HG02852 (cell line): ENCODE measurements around the gene SLC10A7.
A peak's percentile ranks its signal among the peaks of the same experiment; 100 is the strongest.

ENCODE experiments used
- ATAC-seq: cut with Tn5 transposase; IDR thresholded peaks from one replicate; pipeline ENCODE4 v1.9.1; 2021; ENCODE audit warnings: mild to moderate bottlenecking, moderate library complexity; ENCODE audit not compliant: unreplicated experiment

The SLC10A7 gene

GRCh38 chr4:146495269-146495668 lies 26.5 kb downstream of the SLC10A7 start:
- no peak for ATAC-seq

GRCh38 chr4:146494143-146494542 lies 27.6 kb downstream of the SLC10A7 start:
- ATAC-seq, result no peak

DNA sequence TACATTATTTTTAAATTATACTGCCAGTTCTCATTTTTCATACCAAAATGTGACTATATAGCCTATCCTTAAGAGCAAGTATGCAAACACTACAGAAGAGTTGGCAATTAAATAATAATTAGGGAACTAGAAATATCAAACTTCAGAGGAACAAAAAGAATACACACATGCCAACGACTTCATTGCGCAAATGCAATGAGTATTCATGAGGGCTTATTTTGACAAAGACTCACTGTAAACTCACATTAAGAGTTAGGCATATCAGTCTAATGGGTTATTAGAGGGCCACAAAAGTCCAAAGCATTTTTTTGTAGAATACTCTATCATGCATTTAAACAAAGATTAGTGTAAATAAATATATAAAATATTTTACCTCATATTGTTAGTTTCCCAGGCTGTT lies 31.6 kb downstream of the SLC10A7 start:
- no peak for ATAC-seq

DNA sequence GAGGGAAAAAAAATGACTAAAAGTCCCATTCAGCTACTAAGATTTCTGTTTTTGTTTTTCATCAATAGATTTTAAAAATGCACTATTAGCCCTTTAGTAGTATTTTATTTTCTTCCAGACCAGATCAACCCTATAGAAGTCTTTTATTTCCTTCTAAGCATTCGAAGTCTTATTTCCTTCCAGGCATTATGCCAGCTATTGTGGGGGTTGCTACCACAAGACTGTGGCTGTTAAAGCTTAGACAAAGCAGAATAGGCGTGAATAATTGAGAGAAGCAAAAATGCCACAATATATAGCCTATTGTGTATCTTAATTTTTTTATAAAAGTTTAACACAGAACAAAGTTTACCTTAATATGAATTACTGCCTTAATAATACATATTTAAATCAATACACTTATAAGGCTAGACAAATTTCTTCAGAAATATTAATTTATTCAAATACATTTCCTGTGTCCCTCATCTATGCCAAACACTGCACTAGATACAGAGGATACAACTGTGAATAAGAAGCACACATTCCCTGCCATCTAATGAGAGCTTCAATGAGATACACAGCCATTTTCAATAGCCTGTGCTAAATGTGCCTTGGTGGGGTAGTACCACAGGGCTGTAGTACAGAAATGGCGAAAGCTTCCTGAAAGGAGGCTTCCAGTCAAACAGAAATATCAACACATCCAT lies 33.1 kb downstream of the SLC10A7 start:
- no peak for ATAC-seq

DNA sequence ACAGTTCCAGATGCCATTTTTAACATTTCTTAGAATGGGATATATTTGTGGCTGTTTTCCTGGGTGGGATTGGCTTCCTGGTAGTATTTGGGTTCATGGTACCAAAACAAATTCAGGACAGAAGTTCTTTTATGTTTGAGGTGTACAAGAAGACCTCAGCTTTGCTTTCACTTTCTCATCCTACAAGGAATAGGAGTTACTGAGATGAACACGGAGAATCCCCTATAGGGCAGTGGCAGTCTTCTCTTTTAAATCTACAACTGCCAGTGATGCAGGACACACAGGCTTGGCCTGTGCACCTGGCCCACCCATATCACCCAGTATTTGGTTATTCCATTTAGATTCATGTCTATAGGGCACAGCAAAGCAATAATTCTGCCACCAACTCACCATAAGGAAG lies 35.2 kb downstream of the SLC10A7 start:
- peak; percentile 80 for ATAC-seq

- ATAC-seq, result peak; percentile 45
Observed at GRCh38 chr4:146485968-146486367, 35.8 kb downstream of the SLC10A7 start.

DNA sequence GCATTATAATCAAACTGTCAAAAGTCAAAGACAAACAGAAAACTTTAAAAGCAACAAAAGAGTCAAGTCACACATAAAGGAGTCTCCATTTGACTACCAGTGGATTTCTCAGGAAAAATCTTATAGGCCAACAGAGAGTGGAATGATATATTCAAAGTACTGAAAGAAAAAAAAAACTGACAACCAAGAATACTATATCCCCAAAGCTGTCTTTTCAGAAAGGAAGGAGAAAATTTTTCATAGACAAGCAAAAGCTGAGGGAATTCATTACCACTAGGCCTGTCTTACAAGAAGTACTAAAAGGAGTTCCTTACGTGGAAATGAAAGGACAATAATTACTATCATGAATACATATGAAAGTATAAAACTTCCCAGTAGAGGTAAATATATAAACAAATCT lies 39.0 kb downstream of the SLC10A7 start:
- ATAC-seq, result no peak

GRCh38 chr4:146481246-146481645 lies 40.5 kb downstream of the SLC10A7 start:
- no peak for ATAC-seq

- no peak for ATAC-seq
Observed at GRCh38 chr4:146478009-146478408, 43.7 kb downstream of the SLC10A7 start.

GRCh38 chr4:146477054-146477453 lies 44.7 kb downstream of the SLC10A7 start:
- no peak for ATAC-seq

DNA sequence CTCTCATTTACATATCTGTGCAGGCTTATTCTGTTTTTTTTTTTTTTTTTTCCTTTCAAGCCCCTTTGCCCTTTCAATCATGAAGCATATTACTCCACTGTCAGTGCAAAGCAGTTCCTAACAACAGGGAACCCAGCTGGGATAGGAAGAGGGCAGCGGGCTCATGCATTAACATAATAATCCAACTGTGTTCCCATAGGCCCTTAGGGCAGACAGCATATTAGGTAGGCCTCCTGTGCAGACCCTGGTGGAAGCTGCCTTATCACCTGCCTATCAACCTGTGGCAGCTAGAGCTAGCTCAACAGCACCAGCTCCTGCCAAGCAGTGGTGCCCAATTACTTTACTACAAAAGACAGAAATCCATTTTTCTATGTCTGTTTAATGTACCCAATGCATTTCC lies 49.3 kb downstream of the SLC10A7 start:
- no peak for ATAC-seq

DNA sequence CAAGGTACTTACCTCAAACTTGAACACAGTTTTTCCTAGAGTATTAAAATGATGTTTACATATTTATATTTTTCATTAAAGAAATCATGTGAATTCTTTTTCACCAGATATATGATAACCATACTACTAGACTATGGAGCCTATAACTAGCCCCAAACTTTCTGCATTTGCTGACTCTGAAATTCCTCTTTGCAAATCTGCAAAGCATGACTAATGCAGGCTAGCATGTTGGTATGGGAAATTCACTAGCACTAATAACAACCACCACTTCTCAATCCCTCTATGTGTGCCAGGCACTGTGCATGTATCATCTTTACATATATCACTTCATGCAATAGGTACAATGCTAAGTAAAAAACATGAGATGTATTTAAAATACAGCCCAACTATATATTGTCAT lies 51.1 kb downstream of the SLC10A7 start:
- ATAC-seq, result no peak

GRCh38 chr4:146469022-146469421 lies 52.7 kb downstream of the SLC10A7 start:
- no peak for ATAC-seq

DNA sequence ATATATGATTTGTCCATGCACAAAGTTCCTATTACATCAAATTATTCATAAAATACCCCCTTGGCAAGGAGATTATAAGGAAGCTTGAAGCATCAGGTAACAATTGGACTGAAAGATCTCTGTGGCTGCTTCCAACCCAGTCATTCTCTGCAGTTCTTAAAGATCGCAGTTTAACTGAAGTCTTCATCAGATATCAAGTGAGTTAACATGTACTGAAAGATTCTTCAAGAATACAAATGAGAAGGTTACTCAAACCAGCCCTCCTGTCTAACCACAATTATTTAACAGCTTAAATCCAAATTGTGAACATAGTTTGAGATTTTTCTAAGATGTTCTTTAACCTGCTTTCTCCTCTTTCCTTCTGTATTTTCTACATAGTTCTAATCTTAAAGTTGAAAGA lies 56.1 kb downstream of the SLC10A7 start:
- peak; percentile 70 for ATAC-seq

DNA sequence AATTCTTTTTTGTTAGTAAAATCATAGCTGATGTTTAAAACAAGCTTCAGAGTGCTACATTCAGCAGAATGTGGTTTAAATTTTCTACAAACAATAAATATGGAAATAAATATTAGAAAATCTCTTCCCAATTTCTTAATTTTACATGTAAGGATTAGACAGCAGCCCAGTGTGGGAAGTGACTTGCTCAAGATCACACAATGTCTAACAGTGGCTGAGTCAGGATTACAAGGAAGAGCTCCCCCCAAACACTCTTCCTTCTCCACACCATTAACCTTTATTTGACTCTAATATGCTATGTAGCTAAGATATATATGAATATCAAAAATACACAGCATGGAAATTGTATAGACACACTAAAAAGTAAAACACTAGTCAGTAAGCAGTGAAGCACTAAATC lies 59.5 kb downstream of the SLC10A7 start:
- no peak for ATAC-seq

DNA sequence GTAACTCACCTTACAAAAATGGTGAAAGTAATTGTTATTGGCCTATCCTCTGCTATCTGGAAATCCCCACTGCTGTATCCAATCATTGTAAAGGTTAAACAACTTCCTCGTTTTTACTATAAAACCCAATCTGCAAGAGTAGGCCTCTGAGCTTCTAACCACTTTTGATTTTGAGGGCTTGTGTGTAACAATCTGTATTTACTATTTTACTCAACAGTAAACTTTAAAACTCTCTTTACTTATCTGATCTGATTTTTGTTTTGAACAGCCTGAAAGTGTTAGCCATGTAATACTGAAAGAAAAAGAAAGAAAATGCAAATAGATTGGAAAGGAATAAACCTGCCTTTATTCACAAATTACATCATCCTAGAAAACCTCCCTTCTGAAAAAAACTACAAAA lies 63.1 kb downstream of the SLC10A7 start:
- peak; percentile 97 for ATAC-seq

- ATAC-seq, result no peak
Observed at GRCh38 chr4:146456681-146457080, 65.1 kb downstream of the SLC10A7 start.

DNA sequence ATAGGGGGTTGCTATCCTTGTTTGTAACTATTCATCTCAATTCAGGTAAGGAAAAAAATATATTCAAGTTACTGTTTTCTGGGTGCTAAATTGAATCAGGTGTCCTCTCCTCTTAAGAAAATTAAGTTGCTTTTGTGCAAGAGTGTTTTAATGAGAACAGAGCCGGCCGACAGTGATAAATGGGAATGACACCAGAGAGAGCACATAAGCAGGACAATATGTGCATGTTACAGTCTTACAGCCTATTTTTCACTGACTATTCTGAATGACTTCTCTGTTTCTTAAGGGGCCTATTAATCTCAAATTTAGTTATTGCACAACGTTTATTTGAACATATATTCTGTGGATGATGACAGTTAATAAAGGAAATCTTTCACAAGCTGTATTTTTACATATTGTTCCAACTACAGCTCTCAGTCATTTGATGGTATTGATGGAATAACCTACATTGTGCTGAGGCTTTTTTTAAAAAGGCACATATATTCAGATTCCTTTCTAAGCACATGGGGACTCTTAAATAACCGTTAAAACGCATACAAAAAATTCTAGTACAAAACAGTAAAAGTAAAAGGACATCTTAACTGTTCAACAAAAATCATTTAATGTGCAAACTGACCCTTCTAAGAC lies 68.4 kb downstream of the SLC10A7 start:
- no peak for ATAC-seq

- ATAC-seq, result peak; percentile 85
Observed at GRCh38 chr4:146450524-146450923, 71.2 kb downstream of the SLC10A7 start.

GRCh38 chr4:146446555-146446954 lies 75.2 kb downstream of the SLC10A7 start:
- no peak for ATAC-seq

GRCh38 chr4:146445198-146446150 lies 76.3 kb downstream of the SLC10A7 start:
- ATAC-seq, result no peak

DNA sequence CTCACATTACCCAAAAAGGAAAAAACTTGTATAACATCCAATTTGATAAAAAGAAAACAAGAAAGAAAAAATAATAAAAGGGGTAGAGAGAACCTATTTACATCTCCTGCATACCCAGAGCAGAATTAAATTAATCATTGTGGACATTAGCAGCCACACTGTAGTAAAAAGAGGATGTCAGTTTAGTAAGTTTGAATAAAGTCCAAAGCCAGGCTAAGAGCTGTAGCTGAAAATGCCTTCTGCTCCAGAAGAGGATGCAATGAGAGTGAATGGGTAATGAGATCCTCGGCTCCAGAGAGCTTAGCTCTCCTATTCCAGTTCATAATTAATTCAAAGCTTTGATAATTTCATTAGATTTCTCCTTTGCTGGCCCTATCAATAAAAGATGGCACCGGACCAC lies 78.2 kb downstream of the SLC10A7 start:
- ATAC-seq, result no peak
